HG03108 (cell line): ENCODE results near the gene SLC16A12.
"Not testable (repeated sequence)": the region's sequence is repeated elsewhere in the genome, so short reads cannot be mapped to it uniquely, and the experiment has no call there.

ENCODE experiments used
- ATAC-seq: cut with Tn5 transposase; IDR thresholded peaks from one replicate; pipeline ENCODE4 v1.9.1; 2021; ENCODE audit warnings: moderate library complexity; ENCODE audit not compliant: unreplicated experiment

SLC16A12 gene

DNA sequence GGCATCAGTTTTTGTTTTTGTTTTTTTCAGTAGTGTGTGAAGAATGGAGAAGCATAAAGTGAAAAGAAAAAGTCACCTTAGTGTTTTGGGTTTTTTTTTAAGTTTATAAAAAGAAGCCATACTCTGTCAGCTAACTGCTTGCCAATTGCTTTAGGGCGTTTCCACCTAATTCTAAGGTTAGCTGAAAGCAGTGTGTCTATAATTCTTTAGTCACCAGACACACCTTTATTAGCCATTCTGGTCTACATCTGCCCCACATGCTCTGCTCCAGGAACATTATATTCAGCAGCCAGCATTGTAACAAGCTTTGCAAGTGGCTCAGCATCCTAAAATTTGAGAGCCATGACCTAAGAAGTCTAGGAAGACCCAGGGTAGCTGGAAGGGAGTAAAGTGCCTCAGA, 14.1 kb upstream of the SLC16A12 start:
- ATAC-seq: no peak

DNA sequence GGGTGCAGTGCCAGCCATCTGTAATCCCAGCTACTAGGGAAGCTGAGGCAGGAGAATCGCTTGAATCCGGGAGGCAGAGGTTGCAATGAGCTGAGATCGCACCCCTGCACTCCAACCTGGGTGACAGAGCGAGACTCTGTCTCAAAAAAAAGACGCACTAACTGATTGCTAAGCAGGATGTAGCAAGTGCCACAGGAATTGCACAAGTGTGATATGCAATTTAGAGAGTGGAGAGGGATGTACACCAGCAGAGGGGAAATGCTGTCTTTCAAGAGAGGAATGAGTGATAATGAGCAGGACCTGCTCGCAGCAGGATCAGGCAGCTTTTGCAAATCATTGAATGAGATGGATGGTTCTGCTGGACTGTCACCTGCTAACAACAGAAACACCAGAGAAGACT, 13.3 kb upstream of the SLC16A12 start:
- ATAC-seq: no peak

DNA sequence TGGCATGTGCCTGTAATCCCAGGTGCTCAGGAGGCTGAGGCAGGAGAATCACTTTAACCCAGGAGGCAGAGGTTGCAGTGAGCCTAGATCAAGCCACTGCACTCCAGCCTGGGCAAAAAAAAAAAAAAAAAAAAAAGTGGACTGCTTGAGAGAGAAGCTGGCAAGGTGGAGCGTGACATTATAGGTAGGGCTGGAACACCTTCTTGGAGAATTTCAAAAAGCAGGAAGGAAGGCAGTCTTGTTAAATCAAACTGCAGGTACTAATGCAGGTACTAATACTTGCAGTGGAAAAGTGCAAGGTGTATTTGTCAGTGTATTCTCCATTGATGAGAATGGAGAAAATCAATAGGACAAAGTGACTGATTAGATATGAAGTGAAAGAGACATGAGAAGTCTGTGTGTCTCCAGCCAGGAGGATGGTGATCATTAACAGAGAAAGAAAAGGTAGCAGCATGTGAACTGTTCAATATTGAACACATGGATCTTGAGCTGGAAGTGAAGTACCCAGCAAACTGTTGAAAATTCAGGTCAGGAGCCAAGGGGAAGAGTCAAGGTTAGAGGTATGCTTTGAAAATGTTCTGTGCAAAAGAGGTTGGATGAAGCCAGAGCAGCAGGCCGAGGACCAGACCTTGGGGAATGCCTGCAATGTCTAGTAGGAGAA, 12.6 kb upstream of the SLC16A12 start:
- no peak for ATAC-seq

DNA sequence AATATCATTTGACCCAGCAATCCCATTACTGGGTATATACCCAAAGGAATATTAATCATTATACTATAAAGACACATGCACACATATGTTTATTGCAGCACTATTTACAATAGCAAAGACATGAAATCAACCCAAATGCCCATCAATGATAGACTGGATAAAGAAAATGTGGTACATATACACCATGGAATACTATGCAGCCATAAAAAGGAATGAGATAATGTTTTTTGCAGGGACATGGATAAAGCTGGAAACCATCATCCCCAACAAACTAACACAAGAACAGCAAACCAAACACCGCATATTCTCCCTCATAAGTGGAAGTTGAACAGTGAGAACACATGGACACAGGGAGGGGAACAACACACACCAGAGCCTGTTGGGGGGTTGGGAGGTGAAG, 11.3 kb upstream of the SLC16A12 start:
- not testable (repeated sequence) for ATAC-seq

DNA sequence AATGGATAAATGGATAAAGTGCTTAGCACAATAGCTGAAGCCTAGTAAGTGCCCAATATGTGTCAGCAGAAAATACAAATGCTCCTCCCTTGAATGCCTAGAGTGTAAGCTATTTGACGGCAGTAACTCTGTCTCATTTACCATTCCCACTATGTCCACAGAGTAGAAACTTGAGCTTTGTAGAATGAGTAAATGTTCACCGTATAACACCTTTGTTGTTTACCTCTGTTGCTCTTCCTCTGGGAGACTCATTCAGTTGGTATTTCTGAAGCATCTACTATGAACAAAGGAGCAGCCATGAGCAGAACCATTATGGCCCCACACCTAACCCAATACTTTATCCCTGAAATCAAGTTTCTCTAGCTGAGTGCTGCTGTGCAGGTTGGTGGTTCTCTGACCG, 8.4 kb upstream of the SLC16A12 start:
- no peak for ATAC-seq

DNA sequence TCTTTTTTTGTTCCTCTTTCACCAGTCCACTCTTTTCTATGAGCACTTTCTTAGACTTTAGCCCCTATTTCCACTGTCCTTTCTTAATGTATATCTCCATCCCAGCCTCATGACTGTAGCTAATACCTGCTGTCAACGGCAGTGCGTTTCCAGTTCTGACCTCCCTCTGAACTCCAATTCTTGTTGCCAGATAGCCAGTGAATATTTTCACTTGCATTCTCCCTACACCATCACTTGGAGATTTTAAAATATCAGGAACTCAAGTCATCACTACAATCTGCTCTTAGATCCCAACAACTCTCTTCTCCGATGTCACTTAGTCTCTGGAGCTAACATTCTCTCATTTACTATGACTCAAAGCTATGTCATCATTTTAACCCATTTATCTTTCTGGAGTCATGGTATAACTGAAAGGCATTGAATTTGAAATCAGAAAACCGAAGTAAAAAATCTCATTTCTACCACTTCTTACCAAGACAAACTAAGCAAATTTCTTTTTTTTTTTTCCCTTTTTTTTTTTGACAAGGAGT, 5.1 kb upstream of the SLC16A12 start:
- ATAC-seq: no peak

DNA sequence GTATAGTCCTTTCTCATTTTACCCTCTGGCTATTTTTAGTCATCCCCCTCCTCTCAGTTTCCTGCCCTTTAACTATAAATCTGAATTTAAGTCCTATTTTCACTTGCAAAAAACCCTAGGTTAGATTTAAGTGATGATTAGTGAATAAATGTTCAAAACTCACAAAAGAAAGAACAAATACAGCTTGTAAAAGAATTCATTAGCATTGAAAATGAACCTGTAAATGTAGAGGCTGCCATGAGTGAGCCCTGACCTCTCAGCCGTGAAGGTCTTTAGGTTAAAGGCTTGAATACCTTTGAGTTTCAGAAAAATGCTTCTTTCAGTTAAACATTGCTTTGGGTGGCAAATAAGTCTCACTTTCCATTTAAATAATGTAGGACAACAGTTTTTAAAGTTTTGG, 2.0 kb upstream of the SLC16A12 start:
- no peak for ATAC-seq

DNA sequence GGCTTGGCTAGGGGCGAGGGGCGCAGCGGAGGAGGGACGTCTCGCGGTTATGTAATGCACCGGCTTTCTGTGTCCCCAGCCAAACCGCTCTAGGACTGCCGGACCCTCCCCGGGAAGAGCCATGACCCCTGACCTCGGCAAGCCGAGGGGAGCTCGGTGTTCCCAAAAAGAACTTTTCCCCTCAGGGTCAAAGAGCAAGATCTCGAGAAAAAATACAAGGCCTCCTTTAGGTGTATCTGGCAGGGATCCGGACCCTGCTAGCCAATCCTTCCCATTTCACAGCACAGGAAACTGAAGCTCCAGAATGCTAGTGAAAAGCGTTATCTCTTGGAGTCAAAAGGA, 590 bp upstream of the SLC16A12 start:
- ATAC-seq: no peak

DNA sequence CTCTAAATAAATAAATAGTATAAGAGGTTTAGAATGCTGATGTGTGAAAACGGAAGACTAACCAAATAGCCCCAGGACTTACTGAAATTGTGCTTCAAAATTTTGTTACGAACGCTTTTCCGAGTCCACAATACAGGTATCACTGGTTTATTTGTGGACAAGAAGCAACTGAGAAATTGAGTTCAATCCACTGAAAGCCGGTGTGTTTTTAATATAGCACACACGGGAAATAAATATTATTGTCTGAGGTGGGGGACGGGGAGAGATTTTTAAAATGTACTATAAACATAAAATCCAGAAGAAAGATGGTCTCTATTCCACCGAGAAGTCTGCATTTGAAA, 598 bp downstream of the SLC16A12 start:
- ATAC-seq: no peak

DNA sequence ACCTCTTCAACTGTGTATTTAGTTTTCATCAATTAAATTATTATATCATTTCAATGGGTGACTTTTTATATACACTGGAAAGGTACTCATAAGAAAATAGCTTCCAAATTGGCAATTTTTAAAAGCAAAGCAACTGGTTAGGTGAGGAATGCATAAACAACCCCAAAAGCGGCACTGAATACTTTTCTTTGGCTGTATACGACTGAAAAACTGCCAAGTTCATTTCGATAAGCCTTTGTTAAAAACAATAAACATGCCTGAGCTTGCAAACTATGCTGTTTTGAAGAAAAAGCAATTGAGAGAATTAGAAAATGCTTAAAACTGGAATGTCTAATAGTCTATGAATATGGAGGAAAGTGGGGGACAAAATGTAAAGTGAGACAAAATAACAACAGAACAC, 2.9 kb downstream of the SLC16A12 start:
- no peak for ATAC-seq

DNA sequence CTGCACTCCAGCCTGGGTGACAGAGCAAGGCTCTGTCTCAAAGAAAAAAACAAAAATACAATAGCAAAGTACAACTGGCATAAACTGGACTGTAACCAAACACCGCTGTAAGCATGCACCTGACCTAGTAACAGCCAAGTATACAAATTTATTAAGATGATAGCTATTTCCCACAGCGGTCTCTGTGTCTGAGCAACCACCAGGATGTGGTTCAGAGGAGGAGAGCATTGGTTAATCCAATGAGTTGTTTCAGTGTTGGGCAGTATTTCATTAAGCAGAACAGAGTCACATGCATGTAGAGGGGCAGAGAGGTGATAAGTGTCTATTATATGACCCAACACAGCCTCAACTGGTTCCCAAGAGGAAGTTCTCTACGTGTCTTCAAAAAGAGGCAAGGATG, 4.0 kb downstream of the SLC16A12 start:
- no peak for ATAC-seq

DNA sequence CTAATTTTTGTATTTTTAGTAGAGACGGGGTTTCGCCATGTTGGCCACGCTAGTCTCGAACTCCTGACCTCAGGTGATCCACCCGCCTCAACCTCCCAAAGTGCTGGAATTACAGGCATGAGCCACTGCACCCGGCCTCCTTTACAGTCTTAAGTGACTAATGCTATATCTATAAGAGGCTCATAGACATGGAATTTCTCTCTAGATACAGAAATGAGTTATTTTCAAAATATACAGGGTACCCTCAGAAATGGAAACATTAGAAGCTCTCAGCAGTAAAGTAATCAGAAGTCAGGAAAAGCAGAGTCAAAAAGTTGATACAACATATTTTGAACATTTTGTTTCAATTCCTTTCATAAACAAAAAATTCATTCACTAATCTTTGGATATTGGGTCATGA, 5.7 kb downstream of the SLC16A12 start:
- not testable (repeated sequence) for ATAC-seq

DNA sequence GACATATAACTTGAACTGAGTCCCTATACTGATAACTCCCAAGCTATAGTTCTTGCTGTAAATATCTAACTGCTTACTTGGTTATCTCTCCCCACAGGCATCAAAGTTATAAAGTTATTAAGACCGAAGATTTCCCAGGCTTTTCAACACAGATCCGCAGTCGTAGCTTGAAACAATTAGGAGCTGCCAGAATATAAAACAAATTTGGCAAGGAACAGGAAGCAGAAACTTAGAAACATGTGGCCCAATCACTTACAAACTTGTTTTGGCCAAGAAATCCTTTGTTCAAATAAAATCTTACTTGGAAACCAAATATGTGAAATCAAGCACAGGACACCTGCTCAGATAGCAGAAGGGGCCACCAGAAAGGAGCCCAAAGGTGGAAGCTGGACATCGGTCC, 9.0 kb downstream of the SLC16A12 start:
- no peak for ATAC-seq

DNA sequence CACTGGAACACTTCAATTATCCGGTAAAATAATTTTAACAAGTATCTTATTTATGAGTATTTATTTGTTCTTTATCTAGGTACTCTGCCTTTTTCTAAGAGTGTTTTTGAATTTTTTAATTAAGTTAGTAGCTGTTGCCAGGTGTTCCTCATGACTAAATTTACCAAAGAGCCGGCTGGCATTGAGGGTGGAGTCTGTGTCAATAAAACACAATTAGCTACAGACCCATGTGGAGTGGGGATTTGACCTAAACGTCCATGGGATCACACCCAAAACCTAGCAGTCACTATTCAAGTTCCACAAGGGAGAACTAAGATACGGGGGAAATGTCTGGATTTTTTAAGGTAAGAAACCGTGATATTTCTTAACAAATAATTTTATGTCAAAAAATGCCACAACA, 9.8 kb downstream of the SLC16A12 start:
- no peak for ATAC-seq

DNA sequence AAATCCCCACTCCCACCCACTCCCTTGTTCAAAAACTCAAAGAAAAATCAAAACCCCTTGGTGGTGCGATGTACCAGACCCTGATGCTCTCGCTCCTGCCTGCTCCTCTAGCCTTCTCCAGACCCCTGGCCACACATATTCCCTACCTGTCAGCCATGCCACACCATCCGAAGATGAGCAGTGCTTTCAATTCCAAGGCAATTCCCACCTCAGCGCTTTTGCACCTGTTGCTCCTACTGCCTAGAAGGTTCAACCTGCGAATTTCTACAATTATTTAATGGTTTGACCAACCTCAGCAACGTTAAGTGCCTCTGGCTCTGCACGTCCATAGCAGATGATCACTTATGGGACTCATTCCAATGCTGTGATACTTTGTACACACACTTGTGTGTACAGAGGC, 11.1 kb downstream of the SLC16A12 start:
- ATAC-seq: no peak

DNA sequence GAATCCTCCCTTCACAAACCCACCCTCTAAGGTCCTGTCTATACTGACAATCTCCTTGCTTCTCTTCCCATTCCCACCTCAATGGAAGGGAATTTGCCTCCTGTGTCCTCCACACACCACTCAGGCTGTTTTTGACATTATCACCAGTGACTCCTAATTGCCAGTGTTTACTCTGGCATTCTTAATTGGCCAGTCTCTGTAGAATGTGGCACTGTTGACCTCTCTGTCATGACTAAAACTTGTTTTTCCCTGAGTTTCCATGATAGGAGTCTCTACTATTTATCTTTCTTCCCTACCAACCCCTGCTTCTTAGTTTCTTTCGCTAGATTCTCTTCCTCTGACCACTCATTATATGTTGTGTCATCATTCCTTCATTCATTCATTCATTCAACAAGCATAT, 12.1 kb downstream of the SLC16A12 start:
- no peak for ATAC-seq

DNA sequence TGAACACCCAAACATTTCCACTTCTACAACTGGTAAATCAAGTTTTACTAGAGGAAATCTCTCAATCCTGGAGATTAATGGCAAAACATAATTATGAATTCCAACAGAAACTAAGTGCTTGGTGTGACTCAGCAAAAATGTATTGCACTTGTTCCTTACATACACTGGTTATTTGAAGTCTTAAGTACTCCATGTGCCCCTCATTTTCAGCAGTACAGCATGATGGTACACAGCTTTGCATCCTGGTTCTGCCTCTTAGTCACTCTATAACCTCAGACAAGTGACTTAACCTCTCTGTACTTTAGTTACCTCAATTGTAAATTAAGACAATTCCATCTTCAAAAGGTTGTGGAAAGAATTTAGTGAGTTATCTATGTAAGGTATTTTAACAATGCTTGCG, 12.9 kb downstream of the SLC16A12 start:
- ATAC-seq: no peak

DNA sequence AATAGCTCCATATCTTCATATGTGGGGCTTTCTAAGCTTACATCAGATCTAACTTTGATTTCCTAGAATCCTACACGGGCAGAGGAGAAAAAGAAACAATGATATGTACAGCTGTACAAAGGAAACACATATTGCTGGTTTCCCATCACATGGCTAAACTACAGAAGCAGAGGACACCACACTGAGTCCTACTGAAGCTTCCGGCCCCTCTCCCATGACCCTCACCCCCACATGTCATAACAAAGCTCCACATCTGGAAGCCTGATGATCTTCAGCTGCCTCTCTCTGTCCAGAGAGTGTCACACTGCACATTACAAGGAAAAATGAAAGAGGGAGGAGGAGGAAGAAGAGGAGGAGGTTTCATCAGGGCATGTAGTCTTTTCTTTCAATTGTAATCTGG, 14.0 kb downstream of the SLC16A12 start:
- ATAC-seq: no peak

DNA sequence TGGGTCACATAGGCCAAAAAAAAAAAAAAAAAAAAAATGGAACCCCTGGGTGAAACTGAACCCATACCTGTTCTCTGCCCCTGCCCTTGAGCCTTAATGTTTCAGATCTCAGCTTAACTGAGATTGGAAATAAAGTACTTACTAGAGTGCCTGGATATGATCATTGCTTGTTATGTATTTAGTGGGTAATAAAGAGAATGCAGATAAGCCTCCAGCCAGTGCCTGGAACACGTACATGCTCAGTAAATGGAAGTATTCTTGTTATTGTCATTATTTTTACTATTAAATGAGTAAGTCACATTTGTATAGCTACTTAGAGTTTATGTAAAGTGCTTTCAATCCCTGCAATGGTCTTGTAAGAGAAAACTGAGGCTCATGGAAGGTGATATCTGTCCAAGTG, 14.7 kb downstream of the SLC16A12 start:
- no peak for ATAC-seq

DNA sequence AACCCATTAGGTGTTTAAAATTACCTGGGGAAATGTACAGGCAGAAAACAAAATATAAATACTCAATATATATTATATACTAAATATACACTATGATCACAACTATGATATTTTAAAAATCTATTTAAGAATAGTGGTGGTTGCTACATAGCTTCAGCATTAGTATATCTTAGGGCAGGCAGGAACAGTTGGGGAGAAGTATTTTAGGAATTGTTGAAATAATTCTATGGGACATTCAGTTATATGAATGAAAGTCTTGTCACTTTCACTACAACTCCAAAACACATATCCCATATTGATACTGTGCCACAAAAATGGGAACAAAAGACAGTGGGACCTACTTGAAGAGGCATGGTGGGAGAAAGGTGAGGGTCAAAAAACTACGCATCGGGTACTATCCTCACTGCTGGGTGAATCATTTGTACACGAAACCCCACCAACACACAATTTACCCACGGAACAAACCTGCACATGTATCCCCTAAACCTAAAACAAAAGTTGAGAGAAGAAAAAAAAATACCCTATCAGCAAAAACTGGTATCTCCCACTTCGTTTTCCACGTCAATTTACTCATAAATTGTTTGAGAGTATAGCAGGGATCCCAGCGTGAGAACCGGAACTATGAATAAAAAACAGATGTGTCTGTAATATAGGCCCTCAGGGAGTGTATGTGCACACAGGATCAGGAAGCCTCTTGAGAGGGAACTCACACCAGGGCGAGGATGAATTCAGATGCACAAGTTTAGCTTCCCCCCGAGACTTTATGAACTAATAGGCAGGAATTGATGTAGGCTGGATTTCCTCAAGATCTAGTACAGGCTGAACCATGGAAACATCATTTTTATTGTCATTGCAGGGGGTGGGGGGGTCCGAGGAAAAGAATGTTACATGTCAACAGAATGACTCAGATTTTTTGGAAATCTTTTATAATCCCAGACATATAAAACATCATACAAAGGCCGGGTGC, 16.2 kb downstream of the SLC16A12 start:
- no peak for ATAC-seq

DNA sequence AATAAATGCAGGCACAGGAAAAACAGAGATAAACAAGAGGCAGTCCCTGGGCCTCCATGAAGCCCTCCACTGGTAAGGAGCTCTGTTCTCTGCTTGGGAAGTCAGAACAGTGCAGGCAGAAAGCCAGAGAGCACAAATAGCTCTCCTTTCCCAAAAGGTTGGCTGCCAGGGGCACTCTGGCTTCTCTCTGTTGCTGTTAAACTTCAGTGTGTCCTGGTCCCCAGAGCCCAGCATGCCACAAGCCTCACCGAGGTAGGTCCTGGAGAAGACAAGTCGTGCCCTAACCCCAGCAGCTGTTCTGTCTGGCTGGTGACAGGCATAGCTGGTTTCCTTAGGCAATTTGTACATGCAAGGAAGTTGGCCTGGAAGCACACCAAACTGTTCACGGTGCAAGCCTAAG, 17.3 kb downstream of the SLC16A12 start:
- no peak for ATAC-seq

DNA sequence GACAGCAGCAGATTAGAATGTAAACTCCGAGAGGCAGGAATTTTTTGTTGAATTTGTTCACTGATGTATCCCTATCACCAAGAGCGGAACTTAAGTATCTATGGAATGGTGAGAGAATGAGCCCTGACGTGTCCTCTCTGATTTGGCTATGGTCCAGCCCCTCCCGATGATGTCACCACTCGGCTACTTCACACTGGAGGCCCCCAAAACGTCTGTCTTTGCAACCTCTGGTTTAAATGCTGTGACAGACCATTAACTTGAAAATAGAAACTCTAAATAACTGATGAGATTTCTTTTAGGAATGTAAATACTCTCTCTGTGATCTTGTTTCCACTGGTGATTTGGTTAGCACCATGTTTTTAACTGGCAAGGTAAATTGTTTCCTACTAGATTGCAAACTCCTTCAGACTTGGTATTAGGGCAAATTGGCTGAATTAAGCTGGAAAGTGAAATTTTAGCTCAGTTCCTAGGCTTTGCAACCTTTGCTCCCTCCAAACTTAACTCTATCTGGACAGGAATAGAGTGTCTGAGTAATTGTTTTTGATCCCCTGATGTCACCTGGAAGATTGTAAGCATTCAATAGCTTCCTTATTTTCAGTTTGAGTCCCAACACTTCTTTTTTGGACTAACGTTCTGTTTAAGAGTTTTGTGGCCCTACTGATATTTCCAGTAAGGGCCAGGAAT, 19.1 kb downstream of the SLC16A12 start:
- no peak for ATAC-seq
